IMR-90 (cell line): ENCODE data around the gene XPR1. TPM values are rescaled to one million over a fixed set of nuclear protein-coding genes. Genes with fewer than 3 reads are reported as not detected.

Experiments
- ATAC-seq: fragments of 200-7000 bp; cut with Tn5 transposase; 2 replicates; pipeline ENCODE4 v1.9.1; 2020; ENCODE audit warnings: low read depth, mild to moderate bottlenecking, moderate library complexity
- BruUV-seq: library from RNA; stranded (reverse); fragments of 400-500 nt; replicated peaks from 2 replicates; lab custom pipeline; 2021; lab: Mats Ljungman, UMichigan
- CTCF ChIA-PET: fragments of 300-600 bp; formaldehyde crosslinking; extraction: SDS; loops from one replicate; lab custom pipeline; 2021; ENCODE audit warnings: antibody characterized with exemption; lab: Yijun Ruan, JAX
- POLR2A ChIA-PET: fragments of 300-600 bp; sonication (Branson Sonifier 250); formaldehyde crosslinking; loops from one replicate; lab custom pipeline; 2022; ENCODE audit warnings: antibody characterized with exemption; ENCODE audit not compliant: unreplicated experiment; lab: Charles Lee
- DNase-seq: peaks from one replicate; pipeline ENCODE4 v3.0.0; 2013
- H2AFZ ChIP-seq: replicated peaks from 2 replicates; pipeline ENCODE3; 2013; ENCODE audit warnings: low read length, mild to moderate bottlenecking; ENCODE audit not compliant: poor library complexity
- H2AK5ac ChIP-seq: 2 replicates; pipeline ENCODE4 v1.6.1; 2013; ENCODE audit warnings: low read depth, low read length, inconsistent platforms
- H2AK9ac ChIP-seq: replicated peaks from 2 replicates; pipeline ENCODE3; 2013; ENCODE audit warnings: mild to moderate bottlenecking, low read depth, low read length, moderate library complexity; ENCODE audit not compliant: poor library complexity
- H2BK120ac ChIP-seq: 2 replicates; pipeline ENCODE4 v1.6.1; 2013; ENCODE audit warnings: low read depth, low read length, inconsistent platforms
- H2BK15ac ChIP-seq: 3 replicates; pipeline ENCODE4 v1.6.1; 2013; ENCODE audit warnings: low read depth, low read length, inconsistent platforms
- H2BK20ac ChIP-seq: 2 replicates; pipeline ENCODE4 v1.6.1; 2013; ENCODE audit warnings: low read depth, mild to moderate bottlenecking, inconsistent platforms, low read length, moderate library complexity
- H2BK5ac ChIP-seq: 2 replicates; pipeline ENCODE4 v1.6.1; 2013; ENCODE audit warnings: mild to moderate bottlenecking, low read depth, low read length, inconsistent platforms; ENCODE audit not compliant: poor library complexity, severe bottlenecking
- H3K14ac ChIP-seq: replicated peaks from 2 replicates; pipeline ENCODE4 v1.6.1; 2013; ENCODE audit warnings: low read depth, low read length, inconsistent platforms
- H3K18ac ChIP-seq: 2 replicates; pipeline ENCODE4 v1.6.1; 2013; ENCODE audit warnings: low read depth, low read length, control low read depth
- H3K23ac ChIP-seq: 2 replicates; pipeline ENCODE4 v1.6.1; 2013; ENCODE audit warnings: low read depth, low read length, inconsistent platforms
- H3K27ac ChIP-seq: 2 replicates; pipeline ENCODE4 v1.5.1; 2013; ENCODE audit warnings: mild to moderate bottlenecking, control low read depth, low read length; ENCODE audit not compliant: insufficient read depth
- H3K27me3 ChIP-seq: 2 replicates; pipeline ENCODE4 v1.6.1; 2013; ENCODE audit warnings: low read length; ENCODE audit not compliant: control insufficient read depth, insufficient read depth
- H3K36me3 ChIP-seq: 2 replicates; pipeline ENCODE4 v1.6.1; 2013; ENCODE audit warnings: low read length, mixed read lengths; ENCODE audit not compliant: control insufficient read depth, insufficient read depth
- H3K4ac ChIP-seq: 2 replicates; pipeline ENCODE4 v1.6.1; 2013; ENCODE audit warnings: low read depth, low read length, inconsistent platforms
- H3K4me1 ChIP-seq: 2 replicates; pipeline ENCODE4 v1.6.1; 2013; ENCODE audit warnings: low read length, mixed read lengths; ENCODE audit not compliant: control insufficient read depth, insufficient read depth
- H3K4me2 ChIP-seq: 2 replicates; pipeline ENCODE4 v1.6.1; 2013; ENCODE audit warnings: low read depth, mild to moderate bottlenecking, control low read depth, low read length, moderate library complexity
- H3K4me3 ChIP-seq: 2 replicates; pipeline ENCODE4 v1.5.1; 2013; ENCODE audit warnings: low read depth, mild to moderate bottlenecking, control low read depth, low read length, moderate library complexity; ENCODE audit not compliant: insufficient read depth
- H3K56ac ChIP-seq: 2 replicates; pipeline ENCODE4 v1.6.1; 2013; ENCODE audit warnings: low read length, inconsistent platforms; ENCODE audit not compliant: insufficient read depth; ENCODE audit errors: extremely low read depth
- H3K79me1 ChIP-seq, 2 experiments: 2 replicates each; pipeline ENCODE4 v1.6.1; 2013; ENCODE audit warnings: low read length in 2 of 2, inconsistent platforms in 1 of 2, low read depth in 1 of 2
- H3K9ac ChIP-seq: 2 replicates; pipeline ENCODE4 v1.6.1; 2013; ENCODE audit warnings: low read depth, low read length, control low read depth
- H3K9me1 ChIP-seq: 2 replicates; pipeline ENCODE4 v1.6.1; 2013; ENCODE audit warnings: low read length, inconsistent platforms; ENCODE audit not compliant: insufficient read depth
- H3K9me3 ChIP-seq: 2 replicates; pipeline ENCODE4 v1.6.1; 2013; ENCODE audit warnings: low read length; ENCODE audit not compliant: control insufficient read depth, insufficient read depth
- H4K20me1 ChIP-seq: 2 replicates; pipeline ENCODE4 v1.6.1; 2013; ENCODE audit warnings: low read length, inconsistent platforms; ENCODE audit not compliant: insufficient read depth
- H4K5ac ChIP-seq: 2 replicates; pipeline ENCODE4 v1.6.1; 2013; ENCODE audit warnings: mild to moderate bottlenecking, low read depth, low read length, control low read depth
- H4K8ac ChIP-seq, 2 experiments: 2 replicates each; pipeline ENCODE4 v1.6.1; 2013; ENCODE audit warnings: low read depth in 2 of 2, low read length in 2 of 2, control low read depth in 1 of 2, inconsistent platforms in 1 of 2
- H4K91ac ChIP-seq: 2 replicates; pipeline ENCODE4 v1.6.1; 2013; ENCODE audit warnings: low read depth, low read length, inconsistent platforms; ENCODE audit not compliant: insufficient read depth
- BHLHE40 ChIP-seq: fragments of 150-350 bp; IDR thresholded peaks from 2 replicates; pipeline ENCODE4 v1.6.1; 2016; ENCODE audit warnings: mild to moderate bottlenecking, low read depth, low read length
- CEBPB ChIP-seq: IDR thresholded peaks from 2 replicates; pipeline ENCODE4 v1.6.1; 2012; ENCODE audit warnings: low read depth, low read length, improper control_type of control experiment
- FOS ChIP-seq: fragments of 150-350 bp; IDR thresholded peaks from 2 replicates; pipeline ENCODE4 v1.6.1; 2016; ENCODE audit warnings: low read depth, low read length
- MAFK ChIP-seq: IDR thresholded peaks from 2 replicates; pipeline ENCODE4 v1.6.1; 2012; ENCODE audit warnings: low read depth, low read length, improper control_type of control experiment
- MAZ ChIP-seq: IDR thresholded peaks from 2 replicates; pipeline ENCODE4 v1.6.1; 2012; ENCODE audit warnings: low read depth, mild to moderate bottlenecking, low read length, improper control_type of control experiment, moderate library complexity, borderline replicate concordance
- MXI1 ChIP-seq: IDR thresholded peaks from 2 replicates; pipeline ENCODE4 v1.6.1; 2012; ENCODE audit warnings: low read depth, mild to moderate bottlenecking, low read length, moderate library complexity, borderline replicate concordance
- NFE2L2 ChIP-seq: fragments of 150-350 bp; IDR thresholded peaks from 2 replicates; pipeline ENCODE4 v1.6.1; 2016; ENCODE audit warnings: low read depth, mild to moderate bottlenecking, low read length
- POLR2A ChIP-seq: IDR thresholded peaks from 2 replicates; pipeline ENCODE4 v1.6.1; 2012; ENCODE audit warnings: mild to moderate bottlenecking, low read depth, low read length
- RAD21 ChIP-seq: IDR thresholded peaks from 2 replicates; pipeline ENCODE4 v1.6.1; 2012; ENCODE audit warnings: low read length, improper control_type of control experiment
- RCOR1 ChIP-seq: IDR thresholded peaks from 2 replicates; pipeline ENCODE4 v1.6.1; 2012; ENCODE audit warnings: mild to moderate bottlenecking, low read length, improper control_type of control experiment; ENCODE audit not compliant: insufficient replicate concordance
- RFX5 ChIP-seq: IDR thresholded peaks from 2 replicates; pipeline ENCODE4 v1.8.0; 2012; ENCODE audit warnings: low read depth, mild to moderate bottlenecking, low read length, moderate library complexity
- SMC3 ChIP-seq: fragments of 150-350 bp; IDR thresholded peaks from 2 replicates; pipeline ENCODE4 v1.6.1; 2016; ENCODE audit warnings: low read depth, mild to moderate bottlenecking, antibody characterized with exemption, low read length, moderate library complexity
- WGBS, 2 experiments: methylation state at CpG; one replicate each; pipeline versions ENCODE4 v1.1.5 to v1.1.7; 2013; ENCODE audit warnings: missing lambda C conversion rate in 2 of 2; ENCODE audit not compliant: insufficient read length in 1 of 2; ENCODE audit errors: extremely low coverage in 2 of 2; 5-methylcytosine and 5-hydroxymethylcytosine counted together
- dilution Hi-C: fragments of 300-500 bp; cut with HindIII; formaldehyde crosslinking; loops from one replicate; pipeline ENCODE4 v1.14.3; 2018; ENCODE audit warnings: low sequenced_read_pairs; ENCODE audit not compliant: unreplicated experiment
- in situ Hi-C: fragments of 300-500 bp; cut with MboI; formaldehyde crosslinking; loops from 3 replicates; pipeline ENCODE4 v1.14.3; 2019; ENCODE audit warnings: low sequenced_read_pairs, inconsistent platforms, mixed read lengths
- intact Hi-C: fragments of 100-400 bp; cut with micrococcal nuclease; formaldehyde crosslinking; loops from 2 replicates; pipeline ENCODE4 v1.10.0; 2022
- polyA plus RNA-seq, 3 experiments: library from polyadenylated mRNA; depleted of rRNA; stranded (reverse); fragments of >200 nt; gene quantifications; 2 replicates each; pipeline ENCODE4 v1.2.3, GENCODE V29; 2012; ENCODE audit warnings: low replicate concordance in 1 of 3
- total RNA-seq: library from RNA; depleted of rRNA; stranded (reverse); fragments of >200 nt; gene quantifications from 2 replicates; pipeline ENCODE4 v1.2.3, GENCODE V29; 2012
- TF ChIP-seq, protein P1 (sequence below): fragments of 150-350 bp; IDR thresholded peaks from 2 replicates; pipeline ENCODE4 v1.6.1; 2016; ENCODE audit warnings: low read depth, mild to moderate bottlenecking, low read length, moderate library complexity, borderline replicate concordance
- TF ChIP-seq, protein P2 (sequence below): fragments of 150-350 bp; IDR thresholded peaks from 2 replicates; pipeline ENCODE4 v1.6.1; 2017; ENCODE audit warnings: mild to moderate bottlenecking, antibody characterized with exemption, low read length, low read depth

Gene XPR1
- total and polyA plus RNA-seq, 2 of the 4 experiments (the other 2 are of a cell fraction): 11.8 to 25.1 TPM

DNA sequence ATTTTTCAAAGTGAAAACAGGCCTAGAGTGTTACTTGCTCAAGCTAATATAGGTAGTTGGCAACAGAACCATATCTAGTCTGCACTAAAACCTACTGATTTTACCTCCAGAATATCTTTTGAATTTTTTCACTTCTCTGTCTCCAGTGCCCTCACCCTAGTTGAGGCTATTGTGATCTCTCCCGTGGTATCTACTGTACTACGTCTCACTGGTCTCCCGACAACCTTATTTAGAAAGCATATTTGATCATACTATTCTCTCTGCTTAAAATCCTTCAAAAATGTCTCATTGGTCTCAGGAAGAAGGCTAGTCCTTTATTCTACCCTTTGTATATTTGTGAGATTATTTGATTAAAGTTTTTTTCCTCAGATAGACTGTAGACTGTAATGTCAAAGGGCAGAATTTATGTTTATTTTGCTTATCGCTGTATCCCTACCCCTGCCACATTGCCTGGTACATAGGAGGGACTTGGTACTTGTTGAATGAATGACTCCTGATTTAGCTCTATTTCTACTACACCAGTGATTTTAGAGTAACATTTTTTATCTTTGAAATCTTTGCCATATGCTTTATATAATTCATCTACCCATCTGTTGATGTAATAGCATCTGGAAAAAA lies 145.4 kb downstream of the XPR1 start:
- ChIA-PET POLR2A (no interaction called here), CTCF (no interaction called here)
- H2BK5ac ChIP-seq: no peak overlapping the region
- H3K4ac ChIP-seq: no peak overlapping the region
- WGBS, 2 experiments: no CpG with 5 or more reads among the region's 4 CpGs
- no TSS peak for BruUV-seq
- no peaks in the 10 kb centered on the region for H4K20me1 ChIP-seq
- no peak overlapping the region for H2BK20ac ChIP-seq
- H3K79me1 ChIP-seq: peaks cover 20 to 21% of the 10 kb centered on the region in 2 experiments; a peak in 3 of 4 replicates
- H2AFZ ChIP-seq: no peak overlapping the region
- no peak overlapping the region for H4K5ac ChIP-seq
- H2BK15ac ChIP-seq: no peak overlapping the region
- H3K9me3 ChIP-seq: no peaks in the 10 kb centered on the region
- no peak overlapping the region for H3K27ac ChIP-seq
- H4K8ac ChIP-seq: no peak overlapping the region
- no peaks in the 10 kb centered on the region for H3K36me3 ChIP-seq
- no peak overlapping the region for H4K91ac ChIP-seq
- TF ChIP-seq MAFK (no peak), BHLHE40 (no peak), RFX5 (no peak), CEBPB (no peak), RAD21 (no peak), NFE2L2 (no peak), FOS (no peak), RCOR1 (no peak), MXI1 (no peak), SMC3 (no peak), POLR2A (no peak), MAZ (no peak)
- TF ChIP-seq, protein P1, sequence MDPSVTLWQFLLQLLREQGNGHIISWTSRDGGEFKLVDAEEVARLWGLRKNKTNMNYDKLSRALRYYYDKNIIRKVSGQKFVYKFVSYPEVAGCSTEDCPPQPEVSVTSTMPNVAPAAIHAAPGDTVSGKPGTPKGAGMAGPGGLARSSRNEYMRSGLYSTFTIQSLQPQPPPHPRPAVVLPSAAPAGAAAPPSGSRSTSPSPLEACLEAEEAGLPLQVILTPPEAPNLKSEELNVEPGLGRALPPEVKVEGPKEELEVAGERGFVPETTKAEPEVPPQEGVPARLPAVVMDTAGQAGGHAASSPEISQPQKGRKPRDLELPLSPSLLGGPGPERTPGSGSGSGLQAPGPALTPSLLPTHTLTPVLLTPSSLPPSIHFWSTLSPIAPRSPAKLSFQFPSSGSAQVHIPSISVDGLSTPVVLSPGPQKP: no peak
- TF ChIP-seq, protein P2, sequence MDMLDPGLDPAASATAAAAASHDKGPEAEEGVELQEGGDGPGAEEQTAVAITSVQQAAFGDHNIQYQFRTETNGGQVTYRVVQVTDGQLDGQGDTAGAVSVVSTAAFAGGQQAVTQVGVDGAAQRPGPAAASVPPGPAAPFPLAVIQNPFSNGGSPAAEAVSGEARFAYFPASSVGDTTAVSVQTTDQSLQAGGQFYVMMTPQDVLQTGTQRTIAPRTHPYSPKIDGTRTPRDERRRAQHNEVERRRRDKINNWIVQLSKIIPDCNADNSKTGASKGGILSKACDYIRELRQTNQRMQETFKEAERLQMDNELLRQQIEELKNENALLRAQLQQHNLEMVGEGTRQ: no peak
- H3K9me1 ChIP-seq: no peaks in the 10 kb centered on the region
- H2AK9ac ChIP-seq: no peak overlapping the region
- no peak overlapping the region for H3K9ac ChIP-seq
- H2AK5ac ChIP-seq: no peak overlapping the region
- ATAC-seq: no peak
- no peak overlapping the region for H3K23ac ChIP-seq
- dilution Hi-C loops: no loop called here
- H3K4me1 ChIP-seq: peaks cover 2% of the 10 kb centered on the region; the same call in 1 of the 2 replicates
- H3K4me3 ChIP-seq: no peak overlapping the region
- H3K4me2 ChIP-seq: no peak overlapping the region
- no peak overlapping the region for H3K18ac ChIP-seq
- H3K56ac ChIP-seq: no peak overlapping the region
- intact Hi-C loops: no loop called here
- H2BK120ac ChIP-seq: no peak overlapping the region
- H3K14ac ChIP-seq: no peak overlapping the region
- no peak for DNase-seq
- no peaks in the 10 kb centered on the region for H3K27me3 ChIP-seq
- in situ Hi-C loops: no loop called here
